Large intestine (tissue), 12 donors: ENCODE results near the gene MRM3. TPM values are rescaled to one million over a fixed set of nuclear protein-coding genes. Genes with fewer than 3 reads are reported as not detected.

ENCODE experiments used
- DNase-seq, 2 donors: peaks; one replicate each; pipeline versions ENCODE4 v3.0.0 to v3.0.0-alpha.2; 2013
- H3K27ac ChIP-seq: one replicate; pipeline ENCODE4 v1.5.1; 2013; ENCODE audit warnings: low read length
- H3K27me3 ChIP-seq: 2 replicates; pipeline ENCODE4 v1.6.1; 2013; ENCODE audit warnings: low read length; ENCODE audit not compliant: control insufficient read depth, insufficient read depth
- H3K36me3 ChIP-seq: 2 replicates; pipeline ENCODE4 v1.6.1; 2013; ENCODE audit warnings: low read length; ENCODE audit not compliant: control insufficient read depth, insufficient read depth
- H3K4me1 ChIP-seq: one replicate; pipeline ENCODE4 v1.6.1; 2013; ENCODE audit warnings: low read length; ENCODE audit not compliant: control insufficient read depth, insufficient read depth
- H3K4me3 ChIP-seq: one replicate; pipeline ENCODE4 v1.5.1; 2013; ENCODE audit warnings: low read length
- H3K9me3 ChIP-seq: one replicate; pipeline ENCODE4 v1.6.1; 2013; ENCODE audit warnings: mild to moderate bottlenecking, low read depth, low read length, moderate library complexity; ENCODE audit not compliant: control insufficient read depth
- WGBS: methylation state at CpG from one replicate; pipeline ENCODE4 v1.1.5; 2013; ENCODE audit warnings: low lambda C conversion rate; ENCODE audit not compliant: insufficient coverage; 5-methylcytosine and 5-hydroxymethylcytosine counted together
- long read RNA-seq, 11 donors: transcript quantifications; one replicate each; lab custom pipeline, GENCODE V29; 2026
- polyA plus RNA-seq: library from polyadenylated mRNA; unstranded; fragments of 120-200 nt; gene quantifications from one replicate; pipeline ENCODE4 v1.2.1, GENCODE V29; 2013

Gene MRM3, protein sequence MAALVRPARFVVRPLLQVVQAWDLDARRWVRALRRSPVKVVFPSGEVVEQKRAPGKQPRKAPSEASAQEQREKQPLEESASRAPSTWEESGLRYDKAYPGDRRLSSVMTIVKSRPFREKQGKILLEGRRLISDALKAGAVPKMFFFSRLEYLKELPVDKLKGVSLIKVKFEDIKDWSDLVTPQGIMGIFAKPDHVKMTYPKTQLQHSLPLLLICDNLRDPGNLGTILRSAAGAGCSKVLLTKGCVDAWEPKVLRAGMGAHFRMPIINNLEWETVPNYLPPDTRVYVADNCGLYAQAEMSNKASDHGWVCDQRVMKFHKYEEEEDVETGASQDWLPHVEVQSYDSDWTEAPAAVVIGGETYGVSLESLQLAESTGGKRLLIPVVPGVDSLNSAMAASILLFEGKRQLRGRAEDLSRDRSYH
- polyA plus RNA-seq = 14.7 TPM
- long read RNA-seq, donor 1, partial matches to known transcripts = 49 of 83 reads
- long read RNA-seq, donor 1, other reads (novel, unspliced or antisense) = 31 of 83 reads
- long read RNA-seq, donor 2, partial matches to known transcripts = 6 of 9 reads
- long read RNA-seq, donor 2, other reads (novel, unspliced or antisense) = 0 of 9 reads
- long read RNA-seq, donor 3 = 0 reads
- long read RNA-seq, donor 4 = 0 reads
- long read RNA-seq, donor 5, partial matches to known transcripts = 0 of 2 reads
- long read RNA-seq, donor 5, other reads (novel, unspliced or antisense) = 0 of 2 reads
- long read RNA-seq, donor 6, transcript MRM3-201 (4 exons, 1,809 nt) = major isoform, 5 of 7 reads
- long read RNA-seq, donor 6, partial matches to known transcripts = 0 of 7 reads
- long read RNA-seq, donor 6, other reads (novel, unspliced or antisense) = 0 of 7 reads
- long read RNA-seq, donor 7, partial matches to known transcripts = 0 of 3 reads
- long read RNA-seq, donor 7, other reads (novel, unspliced or antisense) = 0 of 3 reads
- long read RNA-seq, donor 8, transcript MRM3-201 (4 exons, 1,809 nt) = major isoform, 8 of 11 reads
- long read RNA-seq, donor 8, partial matches to known transcripts = 0 of 11 reads
- long read RNA-seq, donor 8, other reads (novel, unspliced or antisense) = 0 of 11 reads
- long read RNA-seq, donor 9, transcript MRM3-201 (4 exons, 1,809 nt) = major isoform, 5 of 7 reads
- long read RNA-seq, donor 9, partial matches to known transcripts = 0 of 7 reads
- long read RNA-seq, donor 9, other reads (novel, unspliced or antisense) = 0 of 7 reads
- long read RNA-seq, donor 10, partial matches to known transcripts = 0 of 4 reads
- long read RNA-seq, donor 10, other reads (novel, unspliced or antisense) = 0 of 4 reads
- long read RNA-seq, donor 11, transcript MRM3-201 (4 exons, 1,809 nt) = major isoform, 5 of 6 reads
- long read RNA-seq, donor 11, partial matches to known transcripts = 0 of 6 reads
- long read RNA-seq, donor 11, other reads (novel, unspliced or antisense) = 0 of 6 reads

DNA sequence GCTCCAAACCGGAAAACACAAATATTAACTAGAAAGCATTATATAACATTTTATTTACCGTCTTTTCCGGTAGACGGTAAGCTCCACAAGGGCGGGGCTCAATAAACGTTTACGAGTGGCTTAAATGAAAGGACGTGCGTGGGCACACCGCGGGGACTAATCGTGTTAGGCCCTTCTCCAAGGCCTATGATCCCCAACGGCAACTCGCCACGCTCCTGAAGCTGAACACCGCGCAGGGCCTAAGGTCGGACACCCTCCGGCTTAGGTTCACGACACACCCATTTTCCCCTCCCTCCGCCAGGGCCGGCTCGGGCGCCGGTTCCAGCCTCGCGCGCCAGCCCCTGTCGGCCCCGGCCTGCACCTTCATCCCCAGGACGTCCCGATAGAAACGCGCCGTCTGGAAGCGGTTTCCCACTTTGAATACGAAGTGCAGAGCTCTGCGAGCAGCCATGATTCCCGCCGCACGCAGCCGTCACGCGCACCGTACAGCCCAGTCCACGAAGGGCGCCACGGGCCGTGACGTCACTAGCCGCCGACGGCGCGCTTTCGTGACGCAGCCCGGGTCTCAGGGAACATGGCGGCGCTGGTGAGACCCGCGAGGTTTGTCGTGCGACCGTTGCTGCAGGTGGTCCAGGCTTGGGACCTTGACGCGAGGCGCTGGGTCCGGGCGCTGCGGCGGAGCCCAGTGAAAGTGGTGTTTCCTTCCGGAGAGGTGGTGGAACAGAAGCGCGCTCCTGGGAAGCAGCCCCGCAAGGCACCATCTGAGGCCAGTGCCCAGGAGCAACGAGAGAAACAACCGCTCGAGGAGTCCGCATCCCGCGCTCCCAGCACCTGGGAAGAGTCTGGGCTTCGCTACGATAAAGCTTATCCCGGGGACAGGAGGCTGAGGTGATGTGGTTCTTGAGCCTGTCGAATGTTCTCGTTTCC lies at the start of gene MRM3, which contains the start of gene GLOD4:
MRM3 (plus strand) TSS at position 549 of the 927 bp plus-strand sequence; CDS start at position 575, 26 bp downstream.
GLOD4 (minus strand) TSS at position 476 of the 927 bp plus-strand sequence; CDS start at position 451, 25 bp downstream.
- Histone ChIP-seq H3K27ac (peak within 1 kb of the TSS; percentile 90), H3K27me3 (no peaks in the 10 kb centered on the region), H3K4me1 (peaks cover 7% of the 10 kb centered on the region), H3K4me3 (peak within 1 kb of the TSS; percentile 95), H3K9me3 (no peaks in the 10 kb centered on the region), H3K36me3 (peaks cover 25% of the 10 kb centered on the region)
- WGBS = no CpG with 5 or more reads among the region's 87 CpGs
- peak; percentile 91 to 94 for DNase-seq

DNA sequence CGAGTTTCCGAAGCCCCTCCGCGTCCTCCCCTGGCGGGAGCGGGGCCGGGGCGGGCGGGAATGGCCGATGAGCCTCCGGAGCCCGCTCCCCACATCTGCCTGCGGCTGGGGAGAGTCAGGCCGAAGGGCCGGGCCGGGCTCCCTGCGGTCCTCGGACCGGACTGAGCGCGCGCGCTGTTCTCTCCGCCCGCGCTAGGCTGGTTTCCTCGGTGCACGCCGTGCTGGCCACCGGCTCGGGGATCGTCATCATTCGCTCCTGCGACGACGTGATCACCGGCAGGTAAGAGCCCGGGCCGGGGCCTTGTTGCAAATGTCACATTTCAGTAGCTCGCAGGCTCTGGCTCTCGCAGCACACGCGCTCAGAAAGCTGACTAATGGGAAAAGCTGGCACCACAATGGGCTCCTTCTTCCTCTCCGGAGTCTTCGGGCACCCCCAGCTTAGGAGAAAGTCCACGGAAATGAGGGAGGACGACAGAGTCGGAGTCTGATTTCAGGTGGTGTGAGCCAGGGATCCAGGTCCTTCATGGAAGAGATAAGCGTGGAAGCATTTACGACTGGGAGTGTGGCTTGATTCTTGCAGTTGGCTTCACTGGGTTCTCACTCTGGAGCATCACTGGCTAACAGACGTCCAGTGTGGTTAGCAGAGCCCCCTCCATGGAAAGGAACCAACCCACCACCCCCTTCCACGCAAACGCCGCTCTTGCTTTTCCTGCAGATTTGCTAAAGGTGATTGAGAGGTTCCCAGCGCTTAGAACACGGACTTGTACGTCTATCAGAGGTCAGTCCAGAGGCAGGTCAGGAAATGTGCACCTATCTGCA lies 49.0 kb upstream of the MRM3 start:
- no peaks in the 10 kb centered on the region for H3K27me3 ChIP-seq
- peaks cover 4% of the 10 kb centered on the region for H3K9me3 ChIP-seq
- peaks cover 10% of the 10 kb centered on the region for H3K4me1 ChIP-seq
- peak; percentile 43 to 78 for DNase-seq
- peak overlapping the region; percentile 72 for H3K27ac ChIP-seq
- WGBS = 20% methylated on average over 1 of the region's 57 CpGs
- H3K36me3 ChIP-seq = peaks cover 6% of the 10 kb centered on the region
- H3K4me3 ChIP-seq = peak overlapping the region; percentile 57

DNA sequence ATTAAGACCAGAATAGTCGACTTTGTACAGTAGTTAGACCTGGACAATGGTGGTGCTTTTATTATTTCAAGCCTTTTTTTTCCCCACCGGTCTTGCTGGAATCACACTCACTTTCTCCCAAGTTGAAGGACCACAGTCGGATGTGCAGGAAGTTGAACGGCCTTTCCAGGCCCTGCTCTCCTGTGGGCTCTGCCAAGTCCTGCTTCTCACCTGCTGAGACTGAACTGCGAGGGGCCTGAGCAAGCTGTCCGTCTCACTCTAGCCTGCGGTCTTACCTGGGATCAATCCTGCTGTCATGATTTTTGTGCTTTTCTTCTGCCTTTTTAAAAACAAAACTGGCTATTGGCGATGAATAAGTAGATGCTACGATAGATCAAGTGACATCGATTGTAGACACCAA lies 48.4 kb upstream of the MRM3 start:
- Histone ChIP-seq H3K4me1 (peaks cover 10% of the 10 kb centered on the region), H3K36me3 (peaks cover 8% of the 10 kb centered on the region), H3K4me3 (peak overlapping the region; percentile 57), H3K27ac (no peak overlapping the region), H3K27me3 (no peaks in the 10 kb centered on the region), H3K9me3 (peaks cover 4% of the 10 kb centered on the region)
- DNase-seq = no peak
- WGBS = 100% methylated on average over 2 of the region's 10 CpGs

DNA sequence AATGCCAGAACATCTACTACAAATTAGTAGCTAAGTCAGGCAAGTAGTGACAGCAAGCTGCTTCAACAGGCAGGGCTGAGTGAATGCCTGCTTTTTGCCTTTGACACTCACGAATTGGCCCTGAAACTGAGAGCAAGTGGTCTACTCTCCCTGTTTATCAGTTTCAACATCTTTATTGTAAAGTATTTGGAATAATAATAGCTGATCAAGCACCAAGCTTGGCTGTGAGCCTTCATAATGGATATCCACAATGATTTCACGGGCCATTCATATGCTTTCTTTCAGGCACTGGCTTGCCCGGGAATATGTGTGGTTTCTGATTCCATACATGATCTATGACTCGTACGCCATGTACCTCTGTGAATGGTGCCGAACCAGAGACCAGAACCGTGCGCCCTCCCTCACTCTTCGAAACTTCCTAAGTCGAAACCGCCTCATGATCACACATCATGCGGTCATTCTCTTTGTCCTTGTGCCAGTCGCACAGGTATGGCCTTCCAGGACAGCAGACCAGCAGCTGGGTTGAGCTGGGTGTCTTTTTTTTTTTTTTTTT lies 44.5 kb upstream of the MRM3 start:
- H3K36me3 ChIP-seq = peaks cover 42% of the 10 kb centered on the region
- no peak for DNase-seq
- WGBS = 100% methylated on average over 2 of the region's 13 CpGs

DNA sequence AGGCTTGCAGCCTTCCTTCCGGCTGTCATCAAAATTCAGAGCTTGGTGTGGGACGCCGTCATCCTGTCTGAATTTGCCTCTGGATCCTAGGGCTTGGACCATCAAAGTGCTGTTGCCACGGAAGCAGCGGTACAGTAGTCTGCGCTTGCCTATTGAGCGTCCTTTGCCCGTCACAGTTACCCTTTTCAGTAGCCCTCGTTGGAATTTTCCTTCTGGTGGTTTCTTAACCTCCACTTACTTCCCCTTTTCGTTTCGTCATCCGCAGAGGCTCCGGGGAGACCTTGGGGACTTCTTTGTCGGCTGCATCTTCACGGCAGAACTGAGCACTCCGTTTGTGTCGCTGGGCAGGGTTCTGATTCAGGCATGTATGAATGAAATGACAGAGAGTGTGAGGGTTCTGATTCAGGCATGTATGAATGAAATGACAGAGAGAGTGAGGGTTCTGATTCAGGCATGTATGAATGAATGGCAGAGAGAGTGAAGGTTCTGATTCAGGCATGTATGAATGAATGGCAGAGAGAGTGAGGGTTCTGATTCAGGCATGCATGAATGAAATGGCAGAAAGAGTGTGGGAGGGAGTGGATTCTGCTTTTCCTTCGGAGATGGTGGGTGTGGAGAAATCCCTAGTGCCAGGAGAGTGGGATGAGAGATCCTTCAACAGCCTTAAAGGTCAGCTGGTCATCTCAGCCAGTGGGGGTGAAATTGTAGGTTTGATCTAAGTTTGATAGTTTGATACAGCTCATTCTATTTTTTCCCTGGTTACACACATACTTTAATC lies 41.7 kb upstream of the MRM3 start:
- WGBS = no CpG with 5 or more reads among the region's 18 CpGs
- Histone ChIP-seq H3K36me3 (peaks cover 66% of the 10 kb centered on the region), H3K4me1 (no peaks in the 10 kb centered on the region), H3K9me3 (no peaks in the 10 kb centered on the region), H3K27ac (no peak overlapping the region), H3K4me3 (no peak overlapping the region), H3K27me3 (no peaks in the 10 kb centered on the region)
- DNase-seq = no peak

More for the DNA sequence above, 44.5 kb upstream of the MRM3 start:
- no peak overlapping the region for H3K27ac ChIP-seq
- no peaks in the 10 kb centered on the region for H3K9me3 ChIP-seq
- H3K4me3 ChIP-seq = no peak overlapping the region
- no peaks in the 10 kb centered on the region for H3K27me3 ChIP-seq
- peaks cover 10% of the 10 kb centered on the region for H3K4me1 ChIP-seq

DNA sequence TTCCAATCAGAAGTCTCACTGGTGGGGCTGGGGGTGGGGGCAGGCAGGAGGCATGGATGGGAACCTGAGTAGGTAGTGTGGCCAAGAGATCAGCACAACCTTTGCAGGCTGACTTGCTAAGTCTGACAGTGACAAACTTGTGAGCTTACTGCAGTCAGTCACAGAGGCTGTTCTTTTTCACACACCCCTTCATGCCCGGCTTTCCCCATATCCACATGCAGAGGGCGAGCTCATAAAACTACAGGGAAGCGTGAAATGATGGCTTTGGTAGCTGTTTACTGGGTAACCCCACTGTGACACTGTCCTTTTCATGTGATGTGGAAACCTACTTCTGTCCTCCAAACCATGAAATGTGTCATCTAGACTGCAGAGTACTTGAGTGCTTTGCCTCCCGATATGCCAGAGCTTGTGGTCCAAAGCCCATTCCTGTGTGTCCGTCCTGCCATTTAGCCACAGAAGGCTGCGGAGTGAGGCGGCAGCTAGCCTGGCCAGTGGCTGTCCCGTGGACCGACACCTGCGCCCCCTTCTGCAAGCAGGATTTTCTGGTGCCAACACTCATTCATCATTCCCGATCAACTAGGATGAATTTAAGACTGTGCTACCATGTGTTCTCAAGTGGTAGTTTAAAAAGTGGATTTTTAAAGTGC lies 39.9 kb upstream of the MRM3 start:
- no peak for DNase-seq
- H3K4me3 ChIP-seq = no peak overlapping the region
- H3K36me3 ChIP-seq = peaks cover 85% of the 10 kb centered on the region
- no peaks in the 10 kb centered on the region for H3K27me3 ChIP-seq
- H3K9me3 ChIP-seq = no peaks in the 10 kb centered on the region
- no CpG with 5 or more reads among the region's 11 CpGs for WGBS
- no peak overlapping the region for H3K27ac ChIP-seq
- no peaks in the 10 kb centered on the region for H3K4me1 ChIP-seq

DNA sequence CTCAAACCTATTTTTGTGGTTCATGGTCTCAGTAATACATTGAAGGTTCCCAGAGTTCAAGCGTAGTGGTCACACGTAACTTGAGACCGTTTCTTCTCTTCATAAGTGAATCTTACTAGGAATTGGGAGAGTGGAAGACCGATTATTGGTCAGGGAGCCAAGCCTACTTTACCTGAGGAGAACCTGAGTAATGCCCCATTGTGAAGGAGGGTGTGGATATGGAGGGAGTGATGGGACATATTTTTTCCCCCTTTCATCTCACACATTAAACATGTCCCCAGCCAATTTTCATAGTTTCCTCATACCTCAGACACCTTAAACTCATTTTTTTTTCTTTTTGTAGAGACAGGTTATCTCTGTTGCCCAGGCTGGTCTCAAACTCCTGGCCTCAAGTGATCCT lies 39.0 kb upstream of the MRM3 start:
- H3K9me3 ChIP-seq = no peaks in the 10 kb centered on the region
- H3K4me3 ChIP-seq = no peak overlapping the region
- no peaks in the 10 kb centered on the region for H3K4me1 ChIP-seq
- DNase-seq = no peak
- H3K36me3 ChIP-seq = peaks cover 90% of the 10 kb centered on the region
- H3K27ac ChIP-seq = no peak overlapping the region
- no CpG with 5 or more reads among the region's 4 CpGs for WGBS
- H3K27me3 ChIP-seq = no peaks in the 10 kb centered on the region

DNA sequence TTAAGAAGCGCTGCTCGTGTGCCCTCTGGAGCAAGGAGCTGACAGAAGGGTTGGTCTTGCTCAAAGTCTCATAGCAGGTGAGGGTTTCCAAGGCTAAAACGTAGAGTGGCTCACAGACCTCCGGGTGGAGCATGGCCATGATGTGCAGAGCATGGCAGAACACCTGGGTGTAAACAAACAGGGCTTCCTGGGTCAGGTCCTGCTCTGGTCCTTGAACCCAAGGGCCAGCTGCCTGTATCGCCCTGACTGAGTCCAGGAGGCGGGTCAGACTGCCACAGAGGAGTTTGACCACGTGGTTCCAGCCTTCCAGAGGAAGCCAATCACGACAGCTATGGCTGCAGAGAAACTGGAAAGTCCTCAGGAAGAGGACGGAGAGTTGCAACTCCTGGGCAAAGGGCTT lies 37.2 kb upstream of the MRM3 start:
- Histone ChIP-seq H3K27me3 (no peaks in the 10 kb centered on the region), H3K4me3 (no peak overlapping the region), H3K36me3 (peaks cover 83% of the 10 kb centered on the region), H3K4me1 (no peaks in the 10 kb centered on the region), H3K9me3 (no peaks in the 10 kb centered on the region), H3K27ac (no peak overlapping the region)
- DNase-seq = no peak
- WGBS = no CpG with 5 or more reads among the region's 9 CpGs
